B cell (primary cell): ENCODE results near the gene MTO1. TPM values are rescaled to one million over a fixed set of nuclear protein-coding genes. Genes with fewer than 3 reads are reported as not detected.

Experiments
- ATAC-seq: fragments of 200-7000 bp; cut with Tn5 transposase; one replicate; pipeline ENCODE4 v1.10.0; 2021; ENCODE audit warnings: low read depth, mild to moderate bottlenecking, moderate number of reproducible peaks, moderate library complexity
- CTCF ChIA-PET: fragments of 350-600 bp; sonication (Branson Sonifier 250); formaldehyde crosslinking; loops from one replicate; lab custom pipeline; 2021; ENCODE audit warnings: antibody characterized with exemption, inconsistent platforms; lab: Charles Lee
- POLR2A ChIA-PET: fragments of 350-600 bp; sonication (Branson Sonifier 250); formaldehyde crosslinking; loops from one replicate; lab custom pipeline; 2021; ENCODE audit warnings: antibody characterized with exemption; lab: Charles Lee
- DNase-seq: peaks from one replicate; pipeline ENCODE4 v3.0.0; 2013
- H2AFZ ChIP-seq: 2 replicates; pipeline ENCODE4 v1.6.1; 2012; ENCODE audit warnings: mild to moderate bottlenecking, low read depth, low read length; ENCODE audit not compliant: insufficient read depth, poor library complexity, severe bottlenecking
- H3K27ac ChIP-seq, 2 donors: 1 replicate in 1 of 2; 2 replicates in 1 of 2; pipeline ENCODE4 v1.5.1; 2012 to 2013; ENCODE audit warnings: low read length in 2 of 2, mild to moderate bottlenecking in 2 of 2, moderate library complexity in 1 of 2
- H3K27me3 ChIP-seq, 4 experiments: fragments of 200-600 bp in 1 of 4; sonication (generic) in 1 of 4; replicated peaks in 1 of 4; 1 replicate in 2 of 4; 2 replicates in 2 of 4; pipeline versions ENCODE4 v1.6.1 to v1.7.0; 2013 to 2016; ENCODE audit warnings: low read length in 3 of 4, mild to moderate bottlenecking in 2 of 4, mixed read lengths in 1 of 4, moderate library complexity in 1 of 4; ENCODE audit not compliant: insufficient read depth in 4 of 4, control insufficient read depth in 3 of 4; ENCODE audit errors: control extremely low read depth in 1 of 4
- H3K36me3 ChIP-seq, 2 experiments: replicated peaks in 1 of 2; 1 replicate in 1 of 2; 2 replicates in 1 of 2; pipeline versions ENCODE4 v1.6.1 to v1.7.1; 2013; ENCODE audit warnings: low read length in 1 of 2; ENCODE audit not compliant: insufficient read depth in 2 of 2, control insufficient read depth in 1 of 2; ENCODE audit errors: control extremely low read depth in 1 of 2, extremely low read depth in 1 of 2
- H3K4me1 ChIP-seq, 2 donors: fragments of 200-600 bp in 1 of 2; sonication (generic) in 1 of 2; 1 replicate in 1 of 2; 2 replicates in 1 of 2; pipeline versions ENCODE4 v1.5.1 to v1.6.1; 2013 to 2017; ENCODE audit warnings: low read length in 2 of 2; ENCODE audit not compliant: control insufficient read depth in 2 of 2, insufficient read depth in 2 of 2
- H3K4me2 ChIP-seq: replicated peaks from 2 replicates; pipeline ENCODE3; 2012; ENCODE audit warnings: mild to moderate bottlenecking, low read depth, low read length; ENCODE audit not compliant: poor library complexity, severe bottlenecking
- H3K4me3 ChIP-seq, 5 experiments: fragments of 200-600 bp in 1 of 5; sonication (generic) in 1 of 5; 1 replicate in 3 of 5; 2 replicates in 2 of 5; pipeline versions ENCODE4 v1.5.1 to v1.7.0; 2011 to 2016; ENCODE audit warnings: low read length in 4 of 5, mild to moderate bottlenecking in 4 of 5, low read depth in 2 of 5, control low read depth in 1 of 5, moderate library complexity in 1 of 5; ENCODE audit not compliant: insufficient read depth in 1 of 5; ENCODE audit errors: control extremely low read depth in 1 of 5, extremely low read depth in 1 of 5
- H3K79me2 ChIP-seq: fragments of 200-600 bp; sonication (generic); one replicate; pipeline ENCODE4 v1.6.0; 2016; ENCODE audit warnings: low read length; ENCODE audit not compliant: control insufficient read depth, insufficient read depth
- H3K9ac ChIP-seq: fragments of 200-600 bp; sonication (generic); 2 replicates; pipeline ENCODE4 v1.6.1; 2017; ENCODE audit warnings: mild to moderate bottlenecking, low read length, moderate library complexity
- H3K9me3 ChIP-seq, 3 donors: one replicate each; pipeline versions ENCODE4 v1.6.1 to v1.7.1; 2013; ENCODE audit warnings: low read length in 2 of 3; ENCODE audit not compliant: control insufficient read depth in 2 of 3, insufficient read depth in 1 of 3; ENCODE audit errors: control extremely low read depth in 1 of 3
- H4K20me1 ChIP-seq: 2 replicates; pipeline ENCODE4 v1.6.0; 2012; ENCODE audit warnings: mild to moderate bottlenecking, low read length; ENCODE audit not compliant: insufficient read depth, control insufficient read depth, poor library complexity, severe bottlenecking
- H3K27ac Mint-ChIP-seq: one replicate; pipeline ENCODE4 v1.8.0; 2021; ENCODE audit warnings: mixed read lengths
- H3K27me3 Mint-ChIP-seq: one replicate; pipeline ENCODE4 v1.8.0; 2021; ENCODE audit warnings: mixed read lengths
- H3K4me1 Mint-ChIP-seq: one replicate; pipeline ENCODE4 v1.8.0; 2021; ENCODE audit warnings: mixed read lengths
- H3K4me3 Mint-ChIP-seq: one replicate; pipeline ENCODE4 v1.8.0; 2021; ENCODE audit warnings: mixed read lengths
- H3K9me3 Mint-ChIP-seq: one replicate; pipeline ENCODE4 v1.8.0; 2022; ENCODE audit warnings: mixed read lengths; ENCODE audit not compliant: insufficient read depth
- CTCF ChIP-seq: fragments of 200-600 bp; IDR thresholded peaks from one replicate; pipeline ENCODE4 v1.8.0; 2022; ENCODE audit warnings: antibody characterized with exemption, mild to moderate bottlenecking
- EZH2 ChIP-seq: IDR thresholded peaks from 2 replicates; pipeline ENCODE4 v1.6.1; 2012; ENCODE audit warnings: borderline replicate concordance, low read depth, mild to moderate bottlenecking, moderate library complexity, low read length; ENCODE audit not compliant: insufficient read depth, poor library complexity, severe bottlenecking
- WGBS: methylation state at CpG from one replicate; pipeline ENCODE4 v1.1.5; 2013; ENCODE audit warnings: missing lambda C conversion rate; ENCODE audit not compliant: insufficient coverage; 5-methylcytosine and 5-hydroxymethylcytosine counted together
- intact Hi-C: fragments of 100-400 bp; cut with micrococcal nuclease; formaldehyde crosslinking; loops from one replicate; pipeline ENCODE4 v1.10.0; 2022
- polyA plus RNA-seq: library from polyadenylated mRNA; depleted of rRNA; stranded (reverse); fragments of >200 nt; gene quantifications from 2 replicates; pipeline ENCODE4 v1.2.3, GENCODE V29; 2012
- total RNA-seq, 2 donors: library from RNA; stranded (reverse); fragments of 120-200 nt in 1 of 2; gene quantifications; 1 replicate in 1 of 2; 2 replicates in 1 of 2; pipeline versions ENCODE4 v1.2.3 to v1.2.4, GENCODE V29; 2013 to 2022

MTO1 gene
- total and polyA plus RNA-seq, 2 donors (not counting 1 experiment from before 2014, with no cell fraction given), result 52.1 to 84.4 TPM

GRCh38 chr6:73509851-73510250 lies 48.3 kb downstream of the MTO1 start:
- Histone ChIP-seq H3K9me3 (peaks cover 0 to 3% (median 0%) of the 10 kb centered on the region in 3 donors), H3K4me1 (peaks cover 4 to 6% of the 10 kb centered on the region in 2 donors), H3K9ac (no peak overlapping the region), H3K4me2 (no peak overlapping the region), H3K79me2 (peaks cover 3% of the 10 kb centered on the region), H3K36me3 (peaks cover 0 to 5% of the 10 kb centered on the region in 2 experiments), H3K27me3 (no peaks in the 10 kb centered on the region), H4K20me1 (peaks cover 8% of the 10 kb centered on the region), H3K4me3 (no peak overlapping the region), H3K27ac (no peak overlapping the region), H2AFZ (no peak overlapping the region)
- Mint-ChIP-seq H3K4me1 (peaks cover 14% of the 10 kb centered on the region), H3K27me3 (no peaks in the 10 kb centered on the region), H3K9me3 (no peaks in the 10 kb centered on the region), H3K4me3 (no peak overlapping the region), H3K27ac (no peak overlapping the region)
- WGBS, result no CpG with 5 or more reads among the region's 1 CpG
- ChIA-PET POLR2A (no interaction called here), CTCF (interaction anchor here (0.6 to 11.4 kb wide), 2 partner anchors 100 to 141 kb away, joined by 3 to 261 read pairs; no protein-coding TSS in a partner anchor)
- no peak for ATAC-seq
- TF ChIP-seq CTCF, result no peak
- no peak for TF ChIP-seq EZH2
- DNase-seq, result no peak
- intact Hi-C loops, result no loop called here

GRCh38 chr6:73511796-73512195 lies 50.3 kb downstream of the MTO1 start:
- Histone ChIP-seq H3K4me2 (no peak overlapping the region), H3K4me3 (no peak overlapping the region), H3K9me3 (no peaks in the 10 kb centered on the region), H3K9ac (no peak overlapping the region), H3K4me1 (peaks cover 23 to 24% of the 10 kb centered on the region in 2 donors), H3K36me3 (peaks cover 2 to 22% of the 10 kb centered on the region in 2 experiments), H3K79me2 (peaks cover 3% of the 10 kb centered on the region), H2AFZ (no peak overlapping the region), H4K20me1 (peaks cover 27% of the 10 kb centered on the region), H3K27me3 (no peaks in the 10 kb centered on the region), H3K27ac (no peak overlapping the region)
- CTCF ChIA-PET, result interaction anchor here (11.4 kb wide), 1 partner anchor 98 kb away, joined by 261 read pairs; no protein-coding TSS in a partner anchor
- DNase-seq (peak; percentile 18), ATAC-seq (no peak)
- Mint-ChIP-seq H3K4me1 (peaks cover 33% of the 10 kb centered on the region), H3K9me3 (no peaks in the 10 kb centered on the region), H3K27ac (peak overlapping the region; percentile 56), H3K27me3 (no peaks in the 10 kb centered on the region), H3K4me3 (no peak overlapping the region)
- intact Hi-C loops, result no loop called here
- no peak for TF ChIP-seq EZH2
- TF ChIP-seq CTCF, result no peak
- 88% methylated on average over 3 of the region's 7 CpGs for WGBS
- POLR2A ChIA-PET, result interaction anchor here (0.9 kb wide), 1 partner anchor 50 kb away, joined by 3 read pairs; the partner anchor contains the start of gene MTO1
